GM12865 (cell line): ENCODE measurements around the gene HDHD5.

Experiments
- DNase-seq: peaks from one replicate; pipeline ENCODE4 v3.0.0; 2010; ENCODE audit warnings: low read depth
- H3K4me3 ChIP-seq: 2 replicates; pipeline ENCODE4 v1.5.1; 2011; ENCODE audit warnings: mild to moderate bottlenecking, low read depth, low read length, control low read depth
- TF ChIP-seq, protein P1 (sequence below): IDR thresholded peaks from 2 replicates; pipeline ENCODE4 v1.5.1; 2011; ENCODE audit warnings: low read length, control low read depth, low read depth, inconsistent platforms; ENCODE audit not compliant: insufficient read depth; ENCODE audit errors: missing control alignments

The HDHD5 gene

GRCh38 chr22:17116572-17117330 lies 42.3 kb downstream of the HDHD5 start:
- TF ChIP-seq, protein P1, sequence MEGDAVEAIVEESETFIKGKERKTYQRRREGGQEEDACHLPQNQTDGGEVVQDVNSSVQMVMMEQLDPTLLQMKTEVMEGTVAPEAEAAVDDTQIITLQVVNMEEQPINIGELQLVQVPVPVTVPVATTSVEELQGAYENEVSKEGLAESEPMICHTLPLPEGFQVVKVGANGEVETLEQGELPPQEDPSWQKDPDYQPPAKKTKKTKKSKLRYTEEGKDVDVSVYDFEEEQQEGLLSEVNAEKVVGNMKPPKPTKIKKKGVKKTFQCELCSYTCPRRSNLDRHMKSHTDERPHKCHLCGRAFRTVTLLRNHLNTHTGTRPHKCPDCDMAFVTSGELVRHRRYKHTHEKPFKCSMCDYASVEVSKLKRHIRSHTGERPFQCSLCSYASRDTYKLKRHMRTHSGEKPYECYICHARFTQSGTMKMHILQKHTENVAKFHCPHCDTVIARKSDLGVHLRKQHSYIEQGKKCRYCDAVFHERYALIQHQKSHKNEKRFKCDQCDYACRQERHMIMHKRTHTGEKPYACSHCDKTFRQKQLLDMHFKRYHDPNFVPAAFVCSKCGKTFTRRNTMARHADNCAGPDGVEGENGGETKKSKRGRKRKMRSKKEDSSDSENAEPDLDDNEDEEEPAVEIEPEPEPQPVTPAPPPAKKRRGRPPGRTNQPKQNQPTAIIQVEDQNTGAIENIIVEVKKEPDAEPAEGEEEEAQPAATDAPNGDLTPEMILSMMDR: no peak
- H3K4me3 ChIP-seq: no peak overlapping the region
- DNase-seq: no peak

DNA sequence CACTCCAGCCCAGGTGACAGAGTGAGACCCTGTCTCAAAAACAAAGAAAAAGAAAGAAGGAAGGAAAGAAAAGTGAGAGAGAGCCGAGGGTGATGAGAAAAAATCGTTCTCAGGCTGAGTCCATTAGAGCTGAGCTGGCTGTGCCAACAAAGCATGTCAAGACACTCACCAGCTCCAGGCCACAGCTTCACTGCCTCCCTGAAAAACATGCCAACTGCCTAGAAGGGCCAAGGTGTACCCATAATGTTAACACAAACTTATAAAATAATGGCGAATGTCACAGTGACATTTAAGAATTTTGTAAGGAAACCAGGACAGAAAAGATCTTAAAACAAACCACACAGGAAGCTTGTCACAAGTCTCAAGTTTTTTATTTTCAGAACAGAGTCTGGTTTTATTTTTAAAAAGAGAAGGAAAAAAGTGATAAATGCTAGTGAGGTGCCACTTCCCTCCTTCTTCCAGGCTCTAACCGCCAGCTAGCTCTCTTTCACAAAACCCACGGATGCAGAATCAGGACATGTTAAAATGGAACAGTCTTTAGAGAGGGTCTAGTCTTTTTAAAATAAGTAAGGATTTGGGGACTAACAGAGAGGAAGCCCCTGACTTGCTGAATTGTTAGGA lies 43.0 kb downstream of the HDHD5 start:
- H3K4me3 ChIP-seq: no peak overlapping the region
- no peak for DNase-seq
- TF ChIP-seq, protein P1: no peak

- DNase-seq: no peak
- TF ChIP-seq, protein P1: no peak
- no peak overlapping the region for H3K4me3 ChIP-seq
Measured at GRCh38 chr22:17115236-17115635, 43.8 kb downstream of the HDHD5 start.

GRCh38 chr22:17114898-17115235 lies 44.2 kb downstream of the HDHD5 start:
- no peak overlapping the region for H3K4me3 ChIP-seq
- TF ChIP-seq, protein P1: no peak
- DNase-seq: no peak

- TF ChIP-seq, protein P1: no peak
- no peak overlapping the region for H3K4me3 ChIP-seq
- no peak for DNase-seq
Measured at GRCh38 chr22:17114173-17114897, 44.7 kb downstream of the HDHD5 start.

DNA sequence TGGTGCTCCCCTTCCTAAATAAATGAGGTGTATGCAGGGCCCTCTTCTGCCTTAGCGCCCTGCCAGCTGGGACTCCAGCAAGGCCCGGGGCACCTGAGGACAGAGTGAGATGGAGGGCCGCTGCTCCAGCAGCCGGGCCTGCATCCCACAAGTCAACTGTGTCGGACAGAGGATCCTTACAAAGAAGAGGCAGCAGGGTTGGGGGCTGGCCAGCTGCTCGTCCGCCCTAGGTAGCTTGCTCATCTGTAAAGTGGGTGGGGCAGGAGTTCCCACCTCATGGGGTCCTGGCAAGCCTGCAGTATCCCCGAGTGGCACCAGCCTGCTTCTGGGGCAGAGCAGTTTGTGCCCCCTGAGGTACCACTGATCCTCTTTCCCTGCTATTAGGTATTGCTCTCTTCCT lies 45.5 kb downstream of the HDHD5 start:
- TF ChIP-seq, protein P1: no peak
- no peak overlapping the region for H3K4me3 ChIP-seq
- DNase-seq: no peak
